WTC11 (cell line): ENCODE data around the gene ETS1.

ENCODE experiments used
- CBFB ChIP-seq: sonication (generic); formaldehyde crosslinking; IDR thresholded peaks from 2 replicates; pipeline ENCODE4 v1.8.1; 2022; ENCODE audit warnings: mild to moderate bottlenecking, low read depth, missing genetic modification reagents
- CTCF ChIP-seq: fragments of 200-600 bp; IDR thresholded peaks from 2 replicates; pipeline ENCODE4 v1.8.0; 2022; ENCODE audit warnings: antibody characterized with exemption
- E2F5 ChIP-seq: sonication (generic); formaldehyde crosslinking; IDR thresholded peaks from 2 replicates; pipeline ENCODE4 v1.8.1; 2022; ENCODE audit warnings: mild to moderate bottlenecking, moderate library complexity, missing genetic modification reagents
- ESRRA ChIP-seq: sonication (generic); formaldehyde crosslinking; IDR thresholded peaks from 2 replicates; pipeline ENCODE4 v1.8.1; 2022; ENCODE audit warnings: mild to moderate bottlenecking, missing genetic modification reagents, borderline replicate concordance
- FOXP4 ChIP-seq: sonication (generic); formaldehyde crosslinking; IDR thresholded peaks from 2 replicates; pipeline ENCODE4 v1.8.0; 2022; ENCODE audit warnings: mild to moderate bottlenecking, missing genetic modification reagents
- JUN ChIP-seq: sonication (generic); formaldehyde crosslinking; IDR thresholded peaks from 2 replicates; pipeline ENCODE4 v1.8.0; 2023; ENCODE audit warnings: mild to moderate bottlenecking, missing genetic modification reagents
- KAT7 ChIP-seq: sonication (generic); formaldehyde crosslinking; IDR thresholded peaks from 2 replicates; pipeline ENCODE4 v1.8.1; 2023; ENCODE audit warnings: missing genetic modification reagents, mild to moderate bottlenecking, borderline replicate concordance
- MAX ChIP-seq: sonication (generic); formaldehyde crosslinking; IDR thresholded peaks from 2 replicates; pipeline ENCODE4 v1.8.0; 2022; ENCODE audit warnings: mild to moderate bottlenecking, missing genetic modification reagents
- NFYB ChIP-seq: sonication (generic); formaldehyde crosslinking; conservative IDR thresholded peaks from 2 replicates; pipeline ENCODE4 v1.8.0; 2022; ENCODE audit warnings: low read depth, missing genetic modification reagents
- SMAD3 ChIP-seq: sonication (generic); formaldehyde crosslinking; IDR thresholded peaks from 2 replicates; pipeline ENCODE4 v1.8.0; 2022; ENCODE audit warnings: missing genetic modification reagents, mild to moderate bottlenecking, borderline replicate concordance
- ZNF219 ChIP-seq: sonication (generic); formaldehyde crosslinking; IDR thresholded peaks from 2 replicates; pipeline ENCODE4 v1.8.0; 2023; ENCODE audit warnings: missing genetic modification reagents, mild to moderate bottlenecking, borderline replicate concordance

GRCh38 chr11:128572965-128573364 is 14.4 kb downstream of the ETS1 start:
- TF ChIP-seq E2F5 (CRISPR knock-in tag) (no peak), CTCF (no peak), CBFB (CRISPR knock-in tag) (no peak), ZNF219 (CRISPR knock-in tag) (no peak), MAX (CRISPR knock-in tag) (no peak), ESRRA (CRISPR knock-in tag) (no peak), FOXP4 (no peak), SMAD3 (CRISPR knock-in tag) (no peak), NFYB (CRISPR knock-in tag) (no peak), JUN (CRISPR knock-in tag) (no peak), KAT7 (CRISPR knock-in tag) (no peak)
